ENCODE results near the gene GNA15.

- TF ChIP-seq EZH2 (IDR thresholded peaks at IDR 0.05; ENCODE audit: borderline replicate concordance) (no peak), CTCF (IDR thresholded peaks at IDR 0.05; ENCODE audit: poor library complexity) (peak; percentile 46)
Measured at GRCh38 chr19:3210347-3211017, 74.6 kb downstream of the GNA15 start.
